ENCODE data around the gene DRC3. TPM values are rescaled to one million over a fixed set of nuclear protein-coding genes. Genes with fewer than 3 reads are reported as not detected.

DRC3 gene
- polyA plus RNA-seq, 1 donor (not counting 4 experiments of a cell fraction or from before 2014, with no cell fraction given) = 0.69 TPM

DNA sequence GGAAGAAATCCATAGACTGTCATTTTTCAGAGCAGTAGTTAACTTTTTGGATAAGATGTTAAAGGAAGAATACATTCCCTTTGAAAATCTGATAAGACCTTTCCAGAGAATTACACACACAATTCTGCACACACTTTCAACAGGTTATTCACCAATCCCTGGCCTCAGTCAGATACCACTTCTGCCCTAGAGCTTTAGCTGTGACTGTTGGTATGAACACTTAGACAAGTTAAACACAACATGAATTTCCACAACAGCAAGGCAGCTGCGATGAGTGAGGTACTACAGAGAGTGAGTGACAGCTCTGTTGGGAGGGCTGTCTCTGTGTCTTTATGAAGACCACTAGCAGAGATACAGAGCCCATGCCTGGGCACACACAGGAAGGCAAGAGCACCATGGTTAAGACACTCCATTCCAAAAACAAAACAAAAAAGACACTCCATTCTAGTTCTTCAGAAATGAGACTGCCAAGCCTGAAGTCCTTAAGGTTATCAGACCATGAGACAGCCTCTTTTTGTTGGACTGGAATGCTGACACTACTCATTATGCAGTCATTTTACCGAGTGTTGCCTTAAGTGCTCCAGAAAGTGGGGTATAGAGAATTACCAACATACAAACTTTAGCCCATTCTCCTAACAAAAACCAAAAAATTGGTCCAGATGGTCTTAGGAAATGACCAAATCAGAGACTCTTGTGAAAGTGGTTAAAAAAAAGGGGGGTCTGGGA is 42.8 kb upstream of the DRC3 start:
- Histone ChIP-seq H3K4me3 (ENCODE audit: control insufficient read depth in 2 of 3, extremely low read depth in 1 of 3, insufficient read depth in 2 of 3, low read depth in 1 of 3, low read length in 3 of 3) (no peak overlapping the region), H3K36me3 (ENCODE audit: control insufficient read depth in 2 of 2, extremely low read depth in 1 of 2, insufficient read depth in 2 of 2, low read length in 2 of 2) (no peaks in the 10 kb centered on the region), H3K27me3 (ENCODE audit: control insufficient read depth, extremely low read depth, insufficient read depth, low read length) (no peaks in the 10 kb centered on the region), H4K20me1 (ENCODE audit: control insufficient read depth, extremely low read depth, insufficient read depth, low read length) (no peaks in the 10 kb centered on the region), H3K9ac (ENCODE audit: control insufficient read depth, extremely low read depth, insufficient read depth, low read length) (no peak overlapping the region), H3K27ac (ENCODE audit: control insufficient read depth, insufficient read depth, low read length) (no peak overlapping the region), H3K79me2 (ENCODE audit: control insufficient read depth, insufficient read depth, low read length) (peaks cover 59% of the 10 kb centered on the region), H3K9me1 (ENCODE audit: control insufficient read depth, extremely low read depth, insufficient read depth, low read length) (peaks cover 2% of the 10 kb centered on the region), H3K4me2 (ENCODE audit: control insufficient read depth, extremely low read depth, insufficient read depth, low read depth, low read length) (peak overlapping the region; percentile 6), H2AFZ (ENCODE audit: control insufficient read depth, low read length) (no peak overlapping the region), H3K4me1 (ENCODE audit: control insufficient read depth, extremely low read depth, insufficient read depth, low read length) (peaks cover 28% of the 10 kb centered on the region), H3K9me3 (ENCODE audit: control insufficient read depth, low read depth, low read length) (no peaks in the 10 kb centered on the region)
- TF ChIP-seq EZH2 (IDR thresholded peaks at IDR 0.05; ENCODE audit: low read length) = no peak
- TF ChIP-seq, protein P1, sequence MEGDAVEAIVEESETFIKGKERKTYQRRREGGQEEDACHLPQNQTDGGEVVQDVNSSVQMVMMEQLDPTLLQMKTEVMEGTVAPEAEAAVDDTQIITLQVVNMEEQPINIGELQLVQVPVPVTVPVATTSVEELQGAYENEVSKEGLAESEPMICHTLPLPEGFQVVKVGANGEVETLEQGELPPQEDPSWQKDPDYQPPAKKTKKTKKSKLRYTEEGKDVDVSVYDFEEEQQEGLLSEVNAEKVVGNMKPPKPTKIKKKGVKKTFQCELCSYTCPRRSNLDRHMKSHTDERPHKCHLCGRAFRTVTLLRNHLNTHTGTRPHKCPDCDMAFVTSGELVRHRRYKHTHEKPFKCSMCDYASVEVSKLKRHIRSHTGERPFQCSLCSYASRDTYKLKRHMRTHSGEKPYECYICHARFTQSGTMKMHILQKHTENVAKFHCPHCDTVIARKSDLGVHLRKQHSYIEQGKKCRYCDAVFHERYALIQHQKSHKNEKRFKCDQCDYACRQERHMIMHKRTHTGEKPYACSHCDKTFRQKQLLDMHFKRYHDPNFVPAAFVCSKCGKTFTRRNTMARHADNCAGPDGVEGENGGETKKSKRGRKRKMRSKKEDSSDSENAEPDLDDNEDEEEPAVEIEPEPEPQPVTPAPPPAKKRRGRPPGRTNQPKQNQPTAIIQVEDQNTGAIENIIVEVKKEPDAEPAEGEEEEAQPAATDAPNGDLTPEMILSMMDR (optimal IDR thresholded peaks at IDR 0.05 in 1 of 3, IDR thresholded peaks at IDR 0.05 in 1 of 3, conservative IDR thresholded peaks at IDR 0.05 in 1 of 3; ENCODE audit: extremely low read depth in 1 of 3, insufficient read depth in 2 of 3, low read length in 3 of 3) = no peak
- dilution Hi-C loops (cut with MboI; ENCODE audit: extremely low pct_ligation_motif_present, low sequenced_read_pairs) = no loop called here
- no peak for DNase-seq (ENCODE audit: low read depth, low spot score)
- peak; percentile 70 for FAIRE-seq

GRCh38 chr17:17930674-17931073 is 42.0 kb upstream of the DRC3 start:
- dilution Hi-C loops (cut with MboI; ENCODE audit: extremely low pct_ligation_motif_present, low sequenced_read_pairs) = no loop called here
- Histone ChIP-seq H4K20me1 (ENCODE audit: control insufficient read depth, extremely low read depth, insufficient read depth, low read length) (no peaks in the 10 kb centered on the region), H3K4me3 (ENCODE audit: control insufficient read depth in 2 of 3, extremely low read depth in 1 of 3, insufficient read depth in 2 of 3, low read depth in 1 of 3, low read length in 3 of 3) (no peak overlapping the region), H3K9me3 (ENCODE audit: control insufficient read depth, low read depth, low read length) (no peaks in the 10 kb centered on the region), H3K4me2 (ENCODE audit: control insufficient read depth, extremely low read depth, insufficient read depth, low read depth, low read length) (no peak overlapping the region), H3K9me1 (ENCODE audit: control insufficient read depth, extremely low read depth, insufficient read depth, low read length) (peaks cover 2% of the 10 kb centered on the region), H3K79me2 (ENCODE audit: control insufficient read depth, insufficient read depth, low read length) (peaks cover 61% of the 10 kb centered on the region), H3K36me3 (ENCODE audit: control insufficient read depth in 2 of 2, extremely low read depth in 1 of 2, insufficient read depth in 2 of 2, low read length in 2 of 2) (no peaks in the 10 kb centered on the region), H3K27me3 (ENCODE audit: control insufficient read depth, extremely low read depth, insufficient read depth, low read length) (no peaks in the 10 kb centered on the region), H3K9ac (ENCODE audit: control insufficient read depth, extremely low read depth, insufficient read depth, low read length) (no peak overlapping the region), H2AFZ (ENCODE audit: control insufficient read depth, low read length) (no peak overlapping the region), H3K27ac (ENCODE audit: control insufficient read depth, insufficient read depth, low read length) (no peak overlapping the region), H3K4me1 (ENCODE audit: control insufficient read depth, extremely low read depth, insufficient read depth, low read length) (peaks cover 35% of the 10 kb centered on the region)
- DNase-seq (ENCODE audit: low read depth, low spot score) (no peak), FAIRE-seq (no peak)
- TF ChIP-seq EZH2 (IDR thresholded peaks at IDR 0.05; ENCODE audit: low read length) = no peak
- TF ChIP-seq, protein P1 (optimal IDR thresholded peaks at IDR 0.05 in 1 of 3, IDR thresholded peaks at IDR 0.05 in 1 of 3, conservative IDR thresholded peaks at IDR 0.05 in 1 of 3; ENCODE audit: extremely low read depth in 1 of 3, insufficient read depth in 2 of 3, low read length in 3 of 3) = no peak
